ENCODE data around the gene BCDIN3D.

DNA sequence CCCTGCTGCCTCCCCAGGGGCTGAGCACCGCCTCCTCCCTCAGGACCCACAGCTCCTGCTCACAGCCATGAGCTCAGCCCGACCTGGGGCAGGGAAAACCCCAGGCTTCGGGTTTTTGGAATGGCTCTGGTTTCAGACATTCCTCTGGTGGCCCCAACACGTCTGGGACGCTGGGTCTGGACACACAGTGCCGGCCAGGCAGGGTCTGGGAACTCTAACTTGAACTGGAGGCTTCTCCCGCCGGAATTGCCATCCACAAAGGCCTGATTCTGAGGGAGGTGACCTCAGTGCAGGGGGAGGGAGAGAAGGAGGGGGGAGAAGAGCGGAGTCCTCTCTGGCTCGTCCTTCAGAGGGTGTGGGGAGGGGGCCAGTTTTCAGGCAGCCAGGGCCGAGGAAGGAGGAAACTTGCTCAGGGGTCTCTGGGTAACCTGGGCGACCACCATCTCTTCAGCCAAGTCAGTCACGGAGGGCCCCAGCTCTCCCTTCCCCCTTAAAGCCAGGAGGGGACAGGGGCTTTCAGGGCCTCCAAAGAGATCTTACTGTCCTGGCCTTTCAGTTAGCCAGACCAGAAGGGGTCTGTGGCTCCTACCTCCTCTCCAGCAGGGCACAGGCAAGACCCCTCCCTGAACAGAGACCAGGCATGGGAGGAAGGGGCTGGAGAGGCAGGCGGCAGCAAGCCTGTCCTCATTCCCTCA lies 34.1 kb downstream of the BCDIN3D start:
- no peak for TF ChIP-seq TEAD1 (CRISPR knock-in tag; IDR thresholded peaks at IDR 0.05)
- TF ChIP-seq BRD9 (IDR thresholded peaks at IDR 0.05; ENCODE audit: low read depth, partially characterized antibody): no peak
- TF ChIP-seq YY1 (IDR thresholded peaks at IDR 0.05; ENCODE audit: borderline replicate concordance in 1 of 3, control insufficient read depth in 1 of 3, extremely low read depth in 1 of 3, insufficient read depth in 3 of 3, insufficient read length in 1 of 3, insufficient replicate concordance in 2 of 3, low read depth in 1 of 3, low read length in 2 of 3): no peak
- TF ChIP-seq, protein P1, sequence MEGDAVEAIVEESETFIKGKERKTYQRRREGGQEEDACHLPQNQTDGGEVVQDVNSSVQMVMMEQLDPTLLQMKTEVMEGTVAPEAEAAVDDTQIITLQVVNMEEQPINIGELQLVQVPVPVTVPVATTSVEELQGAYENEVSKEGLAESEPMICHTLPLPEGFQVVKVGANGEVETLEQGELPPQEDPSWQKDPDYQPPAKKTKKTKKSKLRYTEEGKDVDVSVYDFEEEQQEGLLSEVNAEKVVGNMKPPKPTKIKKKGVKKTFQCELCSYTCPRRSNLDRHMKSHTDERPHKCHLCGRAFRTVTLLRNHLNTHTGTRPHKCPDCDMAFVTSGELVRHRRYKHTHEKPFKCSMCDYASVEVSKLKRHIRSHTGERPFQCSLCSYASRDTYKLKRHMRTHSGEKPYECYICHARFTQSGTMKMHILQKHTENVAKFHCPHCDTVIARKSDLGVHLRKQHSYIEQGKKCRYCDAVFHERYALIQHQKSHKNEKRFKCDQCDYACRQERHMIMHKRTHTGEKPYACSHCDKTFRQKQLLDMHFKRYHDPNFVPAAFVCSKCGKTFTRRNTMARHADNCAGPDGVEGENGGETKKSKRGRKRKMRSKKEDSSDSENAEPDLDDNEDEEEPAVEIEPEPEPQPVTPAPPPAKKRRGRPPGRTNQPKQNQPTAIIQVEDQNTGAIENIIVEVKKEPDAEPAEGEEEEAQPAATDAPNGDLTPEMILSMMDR (IDR thresholded peaks at IDR 0.05 in 2 of 3, conservative IDR thresholded peaks at IDR 0.05 in 1 of 3; ENCODE audit: insufficient read depth in 2 of 3, low read depth in 1 of 3, low read length in 3 of 3): no peak
- no peak for TF ChIP-seq EP300 (IDR thresholded peaks at IDR 0.05; ENCODE audit: low read length)
- TF ChIP-seq, protein P2, sequence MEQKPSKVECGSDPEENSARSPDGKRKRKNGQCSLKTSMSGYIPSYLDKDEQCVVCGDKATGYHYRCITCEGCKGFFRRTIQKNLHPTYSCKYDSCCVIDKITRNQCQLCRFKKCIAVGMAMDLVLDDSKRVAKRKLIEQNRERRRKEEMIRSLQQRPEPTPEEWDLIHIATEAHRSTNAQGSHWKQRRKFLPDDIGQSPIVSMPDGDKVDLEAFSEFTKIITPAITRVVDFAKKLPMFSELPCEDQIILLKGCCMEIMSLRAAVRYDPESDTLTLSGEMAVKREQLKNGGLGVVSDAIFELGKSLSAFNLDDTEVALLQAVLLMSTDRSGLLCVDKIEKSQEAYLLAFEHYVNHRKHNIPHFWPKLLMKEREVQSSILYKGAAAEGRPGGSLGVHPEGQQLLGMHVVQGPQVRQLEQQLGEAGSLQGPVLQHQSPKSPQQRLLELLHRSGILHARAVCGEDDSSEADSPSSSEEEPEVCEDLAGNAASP (IDR thresholded peaks at IDR 0.05): no peak
- TF ChIP-seq SMC3 (conservative IDR thresholded peaks at IDR 0.05; ENCODE audit: insufficient read depth, low read depth, low read length): no peak
